GM21529 (cell line): ENCODE data around the gene RAB17.

ENCODE experiments used
- ATAC-seq: cut with Tn5 transposase; IDR thresholded peaks from one replicate; pipeline ENCODE4 v1.9.1; 2021; ENCODE audit not compliant: unreplicated experiment

RAB17 gene

GRCh38 chr2:237565974-237566373, 24.6 kb downstream of the RAB17 start:
- ATAC-seq, result no peak

- ATAC-seq, result no peak
Measured at GRCh38 chr2:237564526-237565131, 25.9 kb downstream of the RAB17 start.

- no peak for ATAC-seq
Measured at GRCh38 chr2:237563816-237564215, 26.7 kb downstream of the RAB17 start.

GRCh38 chr2:237561221-237561620, 29.3 kb downstream of the RAB17 start:
- ATAC-seq, result no peak

GRCh38 chr2:237558961-237559641, 31.4 kb downstream of the RAB17 start:
- ATAC-seq, result no peak

- peak; percentile 38 for ATAC-seq
Measured at GRCh38 chr2:237557633-237558015, 32.9 kb downstream of the RAB17 start.

GRCh38 chr2:237556773-237557632, 33.5 kb downstream of the RAB17 start:
- ATAC-seq, result peak; percentile 97

GRCh38 chr2:237555560-237555959, 35.0 kb downstream of the RAB17 start:
- no peak for ATAC-seq

- no peak for ATAC-seq
Measured at GRCh38 chr2:237553948-237554347, 36.6 kb downstream of the RAB17 start.

GRCh38 chr2:237552908-237553307, 37.6 kb downstream of the RAB17 start:
- ATAC-seq, result no peak

- ATAC-seq, result no peak
Measured at GRCh38 chr2:237551071-237551574, 39.4 kb downstream of the RAB17 start.

- no peak for ATAC-seq
Measured at GRCh38 chr2:237549643-237550415, 40.7 kb downstream of the RAB17 start.

- ATAC-seq, result no peak
Measured at GRCh38 chr2:237549216-237549615, 41.3 kb downstream of the RAB17 start.

GRCh38 chr2:237547841-237548416, 42.6 kb downstream of the RAB17 start:
- ATAC-seq, result no peak

GRCh38 chr2:237546876-237547395, 43.6 kb downstream of the RAB17 start:
- ATAC-seq, result no peak

GRCh38 chr2:237546040-237546875, 44.3 kb downstream of the RAB17 start:
- ATAC-seq, result no peak

- ATAC-seq, result no peak
Measured at GRCh38 chr2:237542001-237542704, 48.4 kb downstream of the RAB17 start.

- peak; percentile 51 for ATAC-seq
Measured at GRCh38 chr2:237541243-237541642, 49.3 kb downstream of the RAB17 start.

GRCh38 chr2:237540823-237541222, 49.7 kb downstream of the RAB17 start:
- peak; percentile 47 for ATAC-seq
